HG03469 (cell line): ENCODE data around the gene EMCN.
"Not testable (repeated sequence)": the region's sequence is repeated elsewhere in the genome, so short reads cannot be mapped to it uniquely, and the experiment has no call there.

Source experiments
- ATAC-seq: cut with Tn5 transposase; IDR thresholded peaks from one replicate; pipeline ENCODE4 v1.9.1; 2021; ENCODE audit warnings: mild to moderate bottlenecking, moderate library complexity, moderate number of reproducible peaks; ENCODE audit not compliant: unreplicated experiment

The EMCN gene

DNA sequence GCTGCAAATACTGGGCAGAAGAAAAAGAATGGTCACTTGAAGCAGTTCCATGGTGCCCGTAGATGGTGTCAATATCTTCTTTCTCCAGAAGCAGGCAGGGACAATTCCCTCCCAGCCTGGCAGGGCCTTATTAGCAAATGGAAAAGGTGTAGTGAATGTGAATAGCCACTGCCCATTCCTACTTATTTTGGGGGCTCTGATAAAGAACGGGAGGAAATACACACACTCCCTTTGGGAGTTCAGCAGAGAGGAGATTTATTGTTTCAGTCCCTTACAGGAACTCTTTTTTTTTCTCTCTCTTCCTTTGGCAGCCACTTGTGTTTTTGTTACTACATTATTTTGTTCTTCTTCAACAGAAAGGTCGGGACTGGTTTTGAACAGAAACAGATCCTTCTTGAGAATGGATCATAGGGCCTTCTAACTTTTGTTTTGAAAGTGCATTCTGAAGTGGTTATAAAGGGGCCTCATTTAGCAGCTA is at the start of gene EMCN:
Gene EMCN (minus strand): TSS at position 159 of the 478 bp plus-strand sequence. CDS start 108 bp downstream, at position 51.
- no peak for ATAC-seq

- ATAC-seq = no peak
These were observed 48.6 kb upstream of the EMCN start for GRCh38 chr4:100566396-100566795.

GRCh38 chr4:100557306-100557705 is 39.5 kb upstream of the EMCN start:
- no peak for ATAC-seq

DNA sequence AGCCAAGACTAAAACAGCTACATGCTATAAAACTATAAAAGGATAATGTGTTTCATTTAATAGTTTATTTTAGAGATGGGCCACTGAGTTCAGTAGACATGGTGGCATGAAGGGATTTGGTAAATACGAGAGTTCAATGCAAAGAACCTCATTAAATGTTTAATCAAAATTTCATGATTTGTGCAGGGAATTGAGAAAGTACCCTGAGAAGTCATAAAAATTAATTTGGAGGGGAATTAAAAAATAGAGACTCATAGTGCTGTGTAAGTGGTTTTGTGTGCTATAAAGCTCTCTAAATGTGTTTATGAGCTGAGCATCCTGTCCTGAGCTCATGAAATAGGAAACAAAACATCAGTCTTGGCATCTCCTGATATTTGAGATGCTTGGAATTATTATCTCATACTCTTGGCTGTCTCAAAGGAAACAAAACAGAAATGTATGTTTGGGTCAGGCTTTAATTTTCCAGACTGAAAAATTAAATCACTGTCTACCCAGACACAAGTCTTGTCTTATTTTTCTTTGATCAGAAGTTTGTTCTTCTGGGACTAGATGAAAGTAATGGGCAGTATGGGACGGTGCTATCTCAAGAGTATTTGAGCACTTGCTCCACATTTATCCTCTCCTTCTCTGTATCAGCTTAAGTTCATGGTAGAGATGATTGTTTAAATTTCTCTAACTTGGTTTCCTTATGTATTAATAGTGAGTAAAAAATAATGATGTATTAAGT is 38.0 kb upstream of the EMCN start:
- ATAC-seq = no peak

GRCh38 chr4:100548200-100548560 is 30.4 kb upstream of the EMCN start:
- ATAC-seq = no peak

GRCh38 chr4:100547541-100548199 is 29.8 kb upstream of the EMCN start:
- ATAC-seq = no peak

DNA sequence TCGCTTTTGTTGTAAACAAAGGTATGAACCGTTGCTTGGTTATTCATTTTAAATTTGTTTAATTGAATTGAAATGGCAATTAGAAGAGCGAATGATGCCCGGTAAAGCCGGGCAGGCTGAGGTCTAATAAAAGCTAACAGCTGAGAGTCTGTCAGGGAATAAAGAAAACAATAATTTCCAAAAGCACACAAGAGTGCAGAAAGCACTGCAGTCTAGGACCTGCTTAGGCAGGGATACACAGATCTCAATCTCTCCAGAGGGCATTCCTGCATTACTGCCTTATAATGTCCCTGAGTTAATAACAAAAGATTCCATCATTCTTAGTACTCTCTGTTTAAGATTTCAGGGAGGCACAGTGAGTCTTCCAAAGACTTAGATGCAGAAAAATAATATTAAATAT is 27.6 kb upstream of the EMCN start:
- no peak for ATAC-seq

- ATAC-seq = no peak
These were observed 22.3 kb upstream of the EMCN start for GRCh38 chr4:100540131-100540530.

DNA sequence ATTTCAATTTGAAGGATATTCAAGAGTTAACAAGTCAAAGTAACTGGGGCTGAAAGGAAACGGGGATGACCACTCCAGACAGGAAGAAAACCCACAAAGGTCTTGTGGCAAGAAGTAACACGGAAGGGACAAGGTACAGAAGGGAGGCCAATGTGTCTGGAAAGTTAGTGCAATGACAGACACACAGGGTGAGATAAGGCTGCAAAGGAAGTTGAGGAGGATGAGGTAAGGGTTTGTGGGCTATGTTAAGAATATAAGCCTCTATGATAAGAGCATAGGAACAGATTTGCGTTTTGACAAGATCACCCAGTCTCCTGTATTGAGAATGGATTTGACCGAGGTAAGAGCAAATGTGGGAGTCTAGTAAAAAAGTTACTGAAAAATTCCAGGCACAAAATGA is 21.9 kb upstream of the EMCN start:
- no peak for ATAC-seq

DNA sequence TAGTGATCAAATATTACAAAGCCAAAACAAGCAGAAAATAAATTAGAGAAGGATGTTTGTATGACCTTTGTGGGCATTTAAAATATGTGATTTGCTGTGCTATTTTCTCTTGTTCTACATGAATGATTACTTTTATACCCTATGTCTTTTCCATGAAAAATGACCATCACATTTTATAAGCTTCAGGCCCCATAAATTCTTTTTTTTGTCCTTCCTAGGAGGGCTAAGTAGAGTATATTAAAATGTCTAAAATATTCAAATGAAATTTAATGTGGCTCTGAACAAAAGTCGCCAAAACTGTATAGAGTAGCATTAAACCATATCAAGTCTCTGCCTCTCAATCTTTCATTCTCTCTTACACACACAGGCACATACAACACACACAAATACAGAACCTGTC is 15.9 kb upstream of the EMCN start:
- ATAC-seq = no peak

- ATAC-seq = not testable (repeated sequence)
These were observed 12.3 kb upstream of the EMCN start for GRCh38 chr4:100530161-100530560.

DNA sequence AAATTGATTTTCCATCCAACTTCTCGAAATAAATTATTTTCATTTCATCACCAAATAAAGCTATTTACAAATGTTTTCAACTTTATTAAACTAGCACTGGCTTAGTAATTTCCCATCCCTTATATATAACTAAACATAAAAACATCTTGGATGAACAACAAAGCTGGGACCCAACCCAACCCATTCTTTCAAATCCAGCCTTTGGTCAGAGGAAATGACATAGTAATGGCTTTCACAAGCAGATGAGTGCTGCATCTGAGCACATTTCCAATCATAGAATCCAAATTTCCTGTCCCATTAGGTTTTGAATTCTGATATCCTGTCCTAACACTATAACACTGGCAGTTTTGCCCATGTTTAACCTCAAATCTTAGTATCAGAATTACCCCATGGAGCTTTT is 7.9 kb upstream of the EMCN start:
- no peak for ATAC-seq

GRCh38 chr4:100519205-100519604 is 1.4 kb upstream of the EMCN start:
- ATAC-seq = no peak

DNA sequence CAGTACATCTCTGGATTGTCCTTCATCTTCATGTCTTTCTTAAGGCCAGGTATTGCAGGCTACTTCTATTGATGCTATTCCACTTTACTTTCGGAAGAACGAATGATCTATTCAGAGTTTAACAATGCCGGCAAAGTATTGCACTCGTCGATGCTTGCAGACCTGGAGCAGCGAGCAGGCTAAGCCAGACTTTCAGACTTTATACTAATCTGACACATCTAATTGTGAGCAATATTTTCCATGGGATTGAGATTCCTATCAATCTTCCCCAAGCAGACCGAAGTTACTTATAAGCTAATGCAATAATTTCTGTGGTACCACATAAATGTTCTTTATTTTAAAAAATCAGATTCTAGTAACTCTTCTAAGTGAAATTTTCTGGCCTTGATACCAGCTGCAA is 1.6 kb downstream of the EMCN start:
- no peak for ATAC-seq

DNA sequence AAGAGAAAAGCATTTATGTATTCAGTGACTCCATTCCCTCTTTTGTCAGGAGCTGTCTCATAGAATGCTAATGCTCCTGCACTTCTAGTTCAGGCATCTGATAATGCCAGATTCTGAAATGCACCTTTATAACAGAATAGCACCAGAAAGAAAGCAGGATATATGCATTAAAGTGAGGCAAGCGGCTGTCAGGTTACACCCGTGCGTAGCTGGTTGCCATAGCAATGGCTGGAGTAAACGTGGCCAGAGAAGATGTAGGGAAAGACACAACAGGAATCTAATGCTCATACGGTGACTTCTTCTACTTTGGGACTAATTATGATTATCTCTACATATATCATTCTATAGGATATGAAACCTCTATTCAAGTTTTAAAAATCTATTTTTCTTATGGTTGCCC is 5.9 kb downstream of the EMCN start:
- ATAC-seq = no peak

DNA sequence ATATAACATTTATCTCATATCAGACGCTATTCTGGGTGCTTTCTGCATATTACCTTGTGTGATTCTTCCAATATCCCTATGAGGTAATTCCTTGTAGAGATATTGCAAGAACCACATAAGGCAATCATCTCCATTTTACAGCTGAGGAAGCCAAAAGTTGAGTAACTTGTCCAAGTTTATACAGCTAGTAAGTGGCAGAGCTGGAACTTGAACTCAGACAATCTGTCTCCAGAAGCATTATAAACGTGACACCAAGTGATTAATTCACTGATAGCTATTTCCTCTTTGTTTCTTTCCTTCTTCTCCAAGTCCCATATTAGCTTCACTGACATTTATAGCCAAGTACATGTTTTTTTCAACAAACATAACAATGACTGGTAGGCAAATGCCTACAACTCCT is 7.3 kb downstream of the EMCN start:
- no peak for ATAC-seq

GRCh38 chr4:100509386-100509785 is 8.4 kb downstream of the EMCN start:
- no peak for ATAC-seq

DNA sequence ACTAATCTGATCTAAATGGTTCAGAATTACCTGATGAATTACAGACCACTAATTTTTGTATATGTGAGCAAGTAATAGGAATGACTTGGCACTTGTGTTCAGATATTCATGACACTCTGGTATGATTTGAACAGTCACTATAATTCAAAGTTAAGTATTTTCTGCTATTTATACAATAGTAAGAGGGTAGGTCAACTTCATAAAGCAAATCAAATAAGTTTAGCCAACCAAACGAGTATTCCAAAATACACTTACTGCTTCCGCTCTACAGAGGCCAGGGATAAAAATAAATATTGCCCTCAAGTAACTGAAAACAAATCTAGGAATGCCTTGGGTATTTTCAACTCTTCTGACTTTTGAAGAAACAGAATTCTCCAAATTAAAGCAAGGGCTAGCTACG is 9.1 kb downstream of the EMCN start:
- ATAC-seq = no peak

- ATAC-seq = no peak
These were observed 13.5 kb downstream of the EMCN start for GRCh38 chr4:100504086-100504874.

GRCh38 chr4:100497791-100498190 is 20.0 kb downstream of the EMCN start:
- ATAC-seq = no peak

DNA sequence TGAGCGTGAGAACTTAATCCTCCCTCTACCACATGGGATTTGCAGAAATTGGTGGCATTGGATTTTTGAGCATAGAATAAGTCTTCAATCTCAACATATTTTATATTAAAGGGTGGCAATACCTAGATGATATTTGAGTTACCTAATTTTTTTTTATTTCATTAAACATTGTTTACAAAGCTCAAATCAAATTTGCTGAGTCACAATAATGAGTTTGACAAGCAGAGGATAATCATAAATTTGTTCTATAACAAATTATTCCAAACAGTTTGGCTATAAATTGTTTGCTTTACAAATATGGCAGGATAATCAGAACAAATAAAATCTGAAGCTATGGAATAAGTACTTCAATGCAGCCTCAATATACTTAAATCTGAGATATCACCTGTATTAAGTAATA is 22.7 kb downstream of the EMCN start:
- ATAC-seq = no peak

- no peak for ATAC-seq
These were observed 23.7 kb downstream of the EMCN start for GRCh38 chr4:100494166-100494565.
